Activated CD4-positive, alpha-beta memory T cell treated with anti-CD3 and anti-CD28 coated beads for 36 hours (primary cell): Measurements from ENCODE around the gene TMCO4. TPM values are rescaled to one million over a fixed set of nuclear protein-coding genes. Genes with fewer than 3 reads are reported as not detected.

Experiments used
- CTCF ChIA-PET: fragments of 350-600 bp; sonication (Branson Sonifier 250); formaldehyde crosslinking; loops from one replicate; lab custom pipeline; 2021; ENCODE audit warnings: antibody characterized with exemption, inconsistent platforms; lab: Charles Lee
- POLR2A ChIA-PET: fragments of 350-600 bp; sonication (Branson Sonifier 250); formaldehyde crosslinking; loops from one replicate; lab custom pipeline; 2021; ENCODE audit warnings: antibody characterized with exemption; lab: Charles Lee
- DNase-seq: peaks from one replicate; pipeline ENCODE4 v3.0.0-alpha.2; 2020
- H3K27ac Mint-ChIP-seq: one replicate; pipeline ENCODE4 v1.8.0; 2021; ENCODE audit warnings: mixed read lengths
- H3K27me3 Mint-ChIP-seq: one replicate; pipeline ENCODE4 v1.8.0; 2021; ENCODE audit warnings: mixed read lengths
- H3K36me3 Mint-ChIP-seq: one replicate; pipeline ENCODE4 v1.8.0; 2021; ENCODE audit warnings: mixed read lengths
- H3K4me1 Mint-ChIP-seq: one replicate; pipeline ENCODE4 v1.8.0; 2021; ENCODE audit warnings: low read depth, mixed read lengths
- H3K4me3 Mint-ChIP-seq: one replicate; pipeline ENCODE4 v1.8.0; 2021; ENCODE audit warnings: mild to moderate bottlenecking, mixed read lengths
- H3K9me3 Mint-ChIP-seq: one replicate; pipeline ENCODE4 v1.8.0; 2021; ENCODE audit warnings: mixed read lengths
- intact Hi-C: fragments of 100-400 bp; cut with micrococcal nuclease; formaldehyde crosslinking; loops from one replicate; pipeline ENCODE4 v1.15.1; 2023
- total RNA-seq, 2 experiments: library from RNA; stranded (reverse); gene quantifications; one replicate each; pipeline ENCODE4 v1.2.3, GENCODE V29; 2021

TMCO4 gene
- total RNA-seq, 2 experiments from 2014 or later = 18.3 to 19.7 TPM

GRCh38 chr1:19708567-19709110 lies 91.1 kb downstream of the TMCO4 start:
- Mint-ChIP-seq H3K4me1 (peaks cover 34% of the 10 kb centered on the region), H3K27ac (no peak overlapping the region), H3K9me3 (no peaks in the 10 kb centered on the region), H3K36me3 (peaks cover 17% of the 10 kb centered on the region), H3K27me3 (no peaks in the 10 kb centered on the region), H3K4me3 (no peak overlapping the region)
- intact Hi-C loops = no loop called here
- POLR2A ChIA-PET = no interaction called here
- no peak for DNase-seq
- CTCF ChIA-PET = interaction anchor here (1.2 to 10.7 kb wide), 2 partner anchors 47 to 55 kb away, joined by 3 to 195 read pairs; partner anchors contain the start of gene HTR6

DNA sequence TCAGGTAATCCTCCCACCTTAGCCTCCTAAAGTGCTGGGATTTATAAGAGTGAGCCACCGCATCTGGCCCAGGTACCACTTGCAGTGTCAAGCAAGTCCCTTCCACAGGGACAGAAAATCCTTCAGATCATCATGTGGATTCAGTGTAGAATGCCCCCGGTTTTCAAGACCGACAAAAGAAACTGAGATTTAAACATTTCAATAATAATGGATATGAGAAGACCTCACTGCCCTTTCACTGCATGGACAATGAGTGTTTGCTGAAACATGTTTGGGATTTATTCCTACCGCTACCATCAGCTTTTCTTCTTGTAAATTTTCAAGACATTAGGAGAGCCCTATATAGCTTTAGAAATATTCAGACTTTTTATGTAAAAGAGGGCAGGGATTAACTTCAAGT lies 93.6 kb downstream of the TMCO4 start:
- no peak overlapping the region for H3K27ac Mint-ChIP-seq
- intact Hi-C loops = no loop called here
- H3K4me3 Mint-ChIP-seq = no peak overlapping the region

DNA sequence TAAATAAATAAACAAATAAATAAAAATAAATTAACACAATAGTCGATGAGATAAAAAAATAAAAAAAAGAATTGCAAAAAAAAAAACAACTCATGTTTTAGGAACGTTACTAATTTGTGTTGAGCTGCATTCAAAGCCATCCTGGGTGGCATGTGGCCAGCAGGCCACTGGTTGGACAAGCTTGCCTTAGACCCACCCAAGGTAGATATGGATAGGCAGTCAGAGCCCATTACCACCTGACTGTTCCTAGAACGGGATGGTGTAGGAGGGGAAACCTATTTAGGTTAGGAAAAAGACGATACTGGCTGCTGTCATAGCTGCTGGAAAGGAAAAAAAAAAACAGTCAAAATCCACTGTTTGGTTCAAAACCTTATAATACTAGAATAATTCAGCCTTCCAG lies 94.3 kb downstream of the TMCO4 start:
- H3K27ac Mint-ChIP-seq = no peak overlapping the region
- CTCF ChIA-PET = interaction anchor here (0.9 to 10.7 kb wide), 10 partner anchors 10 to 106 kb away, joined by 3 to 195 read pairs (median 7); partner anchors contain the start of gene HTR6
- peaks cover 10% of the 10 kb centered on the region for H3K4me1 Mint-ChIP-seq
- no peaks in the 10 kb centered on the region for H3K27me3 Mint-ChIP-seq
- no peaks in the 10 kb centered on the region for H3K9me3 Mint-ChIP-seq
- DNase-seq = no peak
- intact Hi-C loops = no loop called here
- no peak overlapping the region for H3K4me3 Mint-ChIP-seq
- POLR2A ChIA-PET = no interaction called here
- H3K36me3 Mint-ChIP-seq = peaks cover 11% of the 10 kb centered on the region

More for the DNA sequence above, 93.6 kb downstream of the TMCO4 start:
- Mint-ChIP-seq H3K9me3 (no peaks in the 10 kb centered on the region), H3K4me1 (peaks cover 17% of the 10 kb centered on the region), H3K27me3 (no peaks in the 10 kb centered on the region), H3K36me3 (peaks cover 10% of the 10 kb centered on the region)
- ChIA-PET CTCF (interaction anchor here (0.9 to 10.7 kb wide), 6 partner anchors 9 to 50 kb away, joined by 3 to 195 read pairs (median 8); partner anchors contain the start of gene HTR6), POLR2A (no interaction called here)
- no peak for DNase-seq

GRCh38 chr1:19704247-19705113 lies 95.2 kb downstream of the TMCO4 start:
- Mint-ChIP-seq H3K36me3 (peaks cover 13% of the 10 kb centered on the region), H3K27ac (no peak overlapping the region), H3K9me3 (no peaks in the 10 kb centered on the region), H3K4me1 (peaks cover 6% of the 10 kb centered on the region), H3K4me3 (no peak overlapping the region), H3K27me3 (no peaks in the 10 kb centered on the region)
- POLR2A ChIA-PET = no interaction called here
- CTCF ChIA-PET = interaction anchor here (0.6 to 10.7 kb wide), 31 partner anchors 8 to 1273 kb away, joined by 3 to 195 read pairs (median 4); partner anchors contain the start of genes AKR7A3 and HTR6
- DNase-seq = peak; percentile 71
- intact Hi-C loops = loop anchor here (1.0 kb wide), 1 partner anchor 43 kb away; no protein-coding TSS in a partner anchor

DNA sequence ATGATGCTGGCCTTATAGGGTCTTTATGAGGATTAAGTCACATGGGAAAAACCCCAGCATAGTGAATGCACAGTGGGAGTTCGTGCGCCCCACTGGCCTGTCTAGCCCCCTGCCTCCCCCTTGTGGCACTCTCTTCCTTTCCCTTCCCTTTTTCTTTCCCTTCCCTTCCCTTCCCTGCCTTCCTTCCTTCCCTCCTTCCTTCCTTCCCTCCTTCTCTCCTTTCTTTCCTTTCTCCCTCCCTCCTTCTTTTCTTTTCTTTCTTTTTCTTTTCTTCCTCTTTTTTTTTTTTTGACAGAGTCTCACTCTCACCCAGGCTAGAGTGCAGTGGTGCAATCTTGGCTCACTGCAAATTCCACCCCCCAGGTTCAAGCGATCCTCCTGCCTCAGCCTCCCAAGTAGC lies 96.4 kb downstream of the TMCO4 start:
- Mint-ChIP-seq H3K4me3 (no peak overlapping the region), H3K27ac (no peak overlapping the region), H3K36me3 (peaks cover 13% of the 10 kb centered on the region), H3K4me1 (no peaks in the 10 kb centered on the region), H3K9me3 (no peaks in the 10 kb centered on the region), H3K27me3 (no peaks in the 10 kb centered on the region)
- intact Hi-C loops = no loop called here
- POLR2A ChIA-PET = no interaction called here
- CTCF ChIA-PET = interaction anchor here (0.7 to 10.7 kb wide), 9 partner anchors 10 to 650 kb away, joined by 3 to 195 read pairs (median 7); partner anchors contain the start of genes AKR7A3 and HTR6
- no peak for DNase-seq

DNA sequence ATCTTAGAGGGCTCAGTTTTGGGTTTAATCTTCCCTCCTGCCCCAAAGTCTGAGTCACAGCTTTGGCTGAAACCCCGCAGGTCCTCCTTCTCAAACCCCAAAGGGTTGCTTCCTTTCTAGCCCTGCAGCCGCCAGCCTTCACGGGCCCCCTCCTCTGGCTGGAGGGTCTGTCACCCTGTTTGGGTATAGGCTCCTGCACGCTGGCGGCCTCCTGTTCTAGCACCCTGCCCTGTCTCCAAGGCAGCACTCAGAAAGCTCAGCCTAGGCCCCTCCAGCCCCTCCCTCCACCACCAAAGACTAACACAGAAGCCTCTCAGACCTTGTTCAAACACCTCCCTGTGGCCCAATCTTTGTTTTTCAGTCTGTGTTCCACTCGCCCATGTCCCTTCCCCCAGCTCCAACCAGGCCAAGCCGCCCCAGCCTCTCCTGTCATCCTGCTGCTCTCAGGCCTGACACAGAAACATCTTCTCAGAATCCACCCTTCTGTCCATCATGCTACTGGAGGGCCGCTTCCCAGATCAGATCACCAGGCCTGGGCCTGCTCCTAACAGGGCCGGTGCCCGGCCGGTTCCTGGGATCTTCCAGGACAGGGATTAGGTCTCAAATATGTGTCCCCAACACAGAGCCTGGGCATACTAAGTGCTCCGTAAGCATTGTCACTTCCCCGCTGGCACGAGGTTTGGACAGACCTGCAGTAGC lies 99.5 kb downstream of the TMCO4 start:
- ChIA-PET POLR2A (no interaction called here), CTCF (interaction anchor here (1.5 kb wide), 1 partner anchor 16 kb away, joined by 3 read pairs; no protein-coding TSS in a partner anchor)
- intact Hi-C loops = no loop called here
- no peaks in the 10 kb centered on the region for H3K27me3 Mint-ChIP-seq
- no peak overlapping the region for H3K27ac Mint-ChIP-seq
- H3K36me3 Mint-ChIP-seq = peaks cover 13% of the 10 kb centered on the region
- no peak for DNase-seq
- no peak overlapping the region for H3K4me3 Mint-ChIP-seq
- H3K9me3 Mint-ChIP-seq = no peaks in the 10 kb centered on the region
- H3K4me1 Mint-ChIP-seq = no peaks in the 10 kb centered on the region

DNA sequence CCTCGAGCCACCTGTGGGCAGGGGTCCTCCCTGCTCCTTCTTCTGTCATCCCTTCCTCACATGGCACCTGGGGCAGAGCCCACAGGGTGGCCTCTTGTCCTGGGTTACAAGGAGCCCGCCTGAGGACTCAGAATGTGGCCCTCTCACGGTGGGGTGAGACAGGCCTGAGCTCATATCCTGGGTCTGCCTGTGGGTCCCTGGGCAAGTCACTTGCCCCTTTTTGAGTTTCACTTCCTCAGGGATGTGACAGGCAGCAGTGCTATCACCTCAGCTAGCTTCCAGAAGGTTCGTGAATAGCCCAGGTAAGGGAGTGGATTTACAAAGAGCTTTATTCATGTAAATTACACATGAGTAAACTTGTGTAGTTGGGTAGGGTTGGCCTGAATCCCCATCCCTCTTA lies 101.5 kb downstream of the TMCO4 start:
- no peak overlapping the region for H3K4me3 Mint-ChIP-seq
- H3K36me3 Mint-ChIP-seq = peaks cover 16% of the 10 kb centered on the region
- ChIA-PET POLR2A (no interaction called here), CTCF (interaction anchor here (1.1 to 1.4 kb wide), 2 partner anchors 17 to 38 kb away, joined by 3 read pairs; no protein-coding TSS in a partner anchor)
- H3K9me3 Mint-ChIP-seq = no peaks in the 10 kb centered on the region
- H3K27me3 Mint-ChIP-seq = no peaks in the 10 kb centered on the region
- no peak overlapping the region for H3K27ac Mint-ChIP-seq
- DNase-seq = no peak
- H3K4me1 Mint-ChIP-seq = no peaks in the 10 kb centered on the region
- intact Hi-C loops = no loop called here

GRCh38 chr1:19696820-19697219 lies 102.9 kb downstream of the TMCO4 start:
- DNase-seq = no peak
- ChIA-PET CTCF (interaction anchor here (0.9 to 1.3 kb wide), 2 partner anchors 8 to 43 kb away, joined by 3 to 4 read pairs; no protein-coding TSS in a partner anchor), POLR2A (no interaction called here)
- peaks cover 18% of the 10 kb centered on the region for H3K36me3 Mint-ChIP-seq
- no peaks in the 10 kb centered on the region for H3K9me3 Mint-ChIP-seq
- intact Hi-C loops = no loop called here
- H3K27me3 Mint-ChIP-seq = no peaks in the 10 kb centered on the region
- no peaks in the 10 kb centered on the region for H3K4me1 Mint-ChIP-seq
- no peak overlapping the region for H3K4me3 Mint-ChIP-seq
- no peak overlapping the region for H3K27ac Mint-ChIP-seq

GRCh38 chr1:19695772-19696171 lies 103.9 kb downstream of the TMCO4 start:
- DNase-seq = no peak
- Mint-ChIP-seq H3K4me3 (no peak overlapping the region), H3K9me3 (no peaks in the 10 kb centered on the region), H3K27ac (no peak overlapping the region), H3K27me3 (no peaks in the 10 kb centered on the region), H3K4me1 (no peaks in the 10 kb centered on the region), H3K36me3 (peaks cover 26% of the 10 kb centered on the region)
- ChIA-PET CTCF (interaction anchor here (1.3 kb wide), 1 partner anchor 9 kb away, joined by 4 read pairs; no protein-coding TSS in a partner anchor), POLR2A (no interaction called here)
- intact Hi-C loops = no loop called here

GRCh38 chr1:19694298-19694697 lies 105.4 kb downstream of the TMCO4 start:
- Mint-ChIP-seq H3K4me3 (no peak overlapping the region), H3K27me3 (no peaks in the 10 kb centered on the region), H3K4me1 (peaks cover 7% of the 10 kb centered on the region), H3K27ac (no peak overlapping the region), H3K9me3 (peaks cover 12% of the 10 kb centered on the region), H3K36me3 (peaks cover 31% of the 10 kb centered on the region)
- CTCF ChIA-PET = interaction anchor here (1.5 kb wide), 1 partner anchor 11 kb away, joined by 7 read pairs; no protein-coding TSS in a partner anchor
- POLR2A ChIA-PET = no interaction called here
- DNase-seq = no peak
- intact Hi-C loops = no loop called here

DNA sequence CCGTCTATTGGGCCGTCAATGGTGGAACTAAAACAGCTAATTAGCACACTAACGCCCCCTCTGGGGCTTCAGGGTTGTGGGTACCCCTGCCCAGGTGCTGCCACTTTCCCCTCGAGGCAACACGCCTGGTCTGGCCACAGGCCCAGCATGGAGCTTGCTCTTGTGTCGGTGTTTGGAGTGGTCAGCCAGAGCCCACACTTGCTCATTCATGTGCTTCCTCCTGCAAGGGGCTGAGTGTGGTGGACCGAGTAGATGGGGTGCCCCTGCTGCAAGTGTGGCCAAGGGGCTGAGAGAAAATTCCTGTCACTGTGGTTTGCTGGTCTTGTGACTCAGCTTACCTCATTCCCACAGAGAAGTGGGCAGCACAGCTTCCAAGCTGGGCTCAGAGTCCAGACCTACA lies 109.4 kb downstream of the TMCO4 start:
- DNase-seq = no peak
- ChIA-PET CTCF (interaction anchor here (1.1 to 1.5 kb wide), 2 partner anchors 14 to 28 kb away, joined by 3 read pairs; no protein-coding TSS in a partner anchor), POLR2A (no interaction called here)
- intact Hi-C loops = no loop called here
- Mint-ChIP-seq H3K4me1 (peaks cover 28% of the 10 kb centered on the region), H3K27me3 (no peaks in the 10 kb centered on the region), H3K36me3 (peaks cover 44% of the 10 kb centered on the region), H3K4me3 (no peak overlapping the region), H3K9me3 (peaks cover 18% of the 10 kb centered on the region), H3K27ac (no peak overlapping the region)
